IPS-11a (cell line): Measurements from ENCODE around the gene HPCAL1.

ENCODE experiments used
- H3K4me3 ChIP-seq: one replicate; pipeline ENCODE4 v1.5.1; 2013; ENCODE audit warnings: low read depth, low read length, control low read depth

Gene HPCAL1

GRCh38 chr2:10332402-10333246, 29.9 kb downstream of the HPCAL1 start:
- no peak overlapping the region for H3K4me3 ChIP-seq

- no peak overlapping the region for H3K4me3 ChIP-seq
Observed at GRCh38 chr2:10333247-10333613, 30.5 kb downstream of the HPCAL1 start.

DNA sequence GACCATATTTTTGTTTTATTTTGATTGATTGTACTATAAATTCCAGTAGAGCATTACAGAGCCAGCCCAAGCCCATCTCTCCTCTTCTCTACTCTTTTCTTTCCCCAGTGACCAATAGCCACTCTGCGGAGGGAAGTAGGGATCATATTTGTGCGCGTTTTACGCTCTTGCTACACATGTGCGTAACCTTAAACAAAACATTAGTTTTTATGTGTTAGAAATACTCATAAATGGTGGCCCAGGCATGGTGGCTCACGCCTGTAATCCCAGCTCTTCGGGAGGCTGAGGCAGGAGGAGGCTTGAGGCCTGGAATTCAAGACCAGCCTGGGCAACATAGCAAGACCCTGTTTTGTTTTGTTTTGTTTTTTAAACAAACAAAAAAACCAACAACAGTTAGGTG, 31.3 kb downstream of the HPCAL1 start:
- H3K4me3 ChIP-seq, result no peak overlapping the region

- no peak overlapping the region for H3K4me3 ChIP-seq
Observed at GRCh38 chr2:10335046-10335840, 32.5 kb downstream of the HPCAL1 start.

GRCh38 chr2:10336283-10336682, 33.6 kb downstream of the HPCAL1 start:
- no peak overlapping the region for H3K4me3 ChIP-seq

DNA sequence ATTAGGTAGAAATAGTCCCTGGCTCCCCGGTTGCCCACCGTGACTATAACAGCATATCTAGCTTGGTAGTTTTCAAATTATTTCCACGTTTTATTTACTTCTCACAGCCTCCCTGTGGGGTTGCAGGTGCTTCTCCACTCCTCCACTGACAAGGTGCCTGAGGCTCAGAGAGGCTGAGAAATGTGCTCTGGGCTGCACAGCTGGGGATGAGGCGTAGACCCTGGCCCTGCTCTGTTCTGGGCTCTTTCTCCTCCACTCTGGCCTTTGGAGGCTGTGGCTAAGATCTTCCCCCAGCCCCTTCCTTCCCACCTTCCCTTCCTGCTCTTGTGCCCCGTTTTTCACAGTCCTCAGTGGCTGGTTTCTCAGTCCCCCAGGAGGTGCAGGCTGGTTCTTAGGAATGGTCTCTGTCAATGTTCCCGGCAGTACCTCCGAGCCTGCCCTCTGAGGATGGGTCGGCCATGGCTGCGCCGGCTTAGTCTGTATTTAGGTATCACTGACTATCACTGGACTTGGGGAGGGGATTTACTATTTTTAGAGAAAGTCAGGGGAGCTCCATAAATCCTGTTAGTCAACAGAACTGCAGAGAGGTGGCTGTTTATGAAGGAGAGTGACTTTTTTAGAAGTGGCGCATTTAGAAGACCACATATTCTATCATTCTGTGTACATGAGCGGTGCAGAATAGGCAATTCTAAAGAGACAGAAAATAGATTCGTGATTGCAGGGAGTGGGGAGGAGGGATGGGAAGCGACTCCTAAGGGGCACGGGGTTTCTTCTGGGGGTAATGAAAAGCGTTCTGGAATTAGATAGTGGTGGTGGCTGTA, 35.0 kb downstream of the HPCAL1 start:
- H3K4me3 ChIP-seq, result no peak overlapping the region

DNA sequence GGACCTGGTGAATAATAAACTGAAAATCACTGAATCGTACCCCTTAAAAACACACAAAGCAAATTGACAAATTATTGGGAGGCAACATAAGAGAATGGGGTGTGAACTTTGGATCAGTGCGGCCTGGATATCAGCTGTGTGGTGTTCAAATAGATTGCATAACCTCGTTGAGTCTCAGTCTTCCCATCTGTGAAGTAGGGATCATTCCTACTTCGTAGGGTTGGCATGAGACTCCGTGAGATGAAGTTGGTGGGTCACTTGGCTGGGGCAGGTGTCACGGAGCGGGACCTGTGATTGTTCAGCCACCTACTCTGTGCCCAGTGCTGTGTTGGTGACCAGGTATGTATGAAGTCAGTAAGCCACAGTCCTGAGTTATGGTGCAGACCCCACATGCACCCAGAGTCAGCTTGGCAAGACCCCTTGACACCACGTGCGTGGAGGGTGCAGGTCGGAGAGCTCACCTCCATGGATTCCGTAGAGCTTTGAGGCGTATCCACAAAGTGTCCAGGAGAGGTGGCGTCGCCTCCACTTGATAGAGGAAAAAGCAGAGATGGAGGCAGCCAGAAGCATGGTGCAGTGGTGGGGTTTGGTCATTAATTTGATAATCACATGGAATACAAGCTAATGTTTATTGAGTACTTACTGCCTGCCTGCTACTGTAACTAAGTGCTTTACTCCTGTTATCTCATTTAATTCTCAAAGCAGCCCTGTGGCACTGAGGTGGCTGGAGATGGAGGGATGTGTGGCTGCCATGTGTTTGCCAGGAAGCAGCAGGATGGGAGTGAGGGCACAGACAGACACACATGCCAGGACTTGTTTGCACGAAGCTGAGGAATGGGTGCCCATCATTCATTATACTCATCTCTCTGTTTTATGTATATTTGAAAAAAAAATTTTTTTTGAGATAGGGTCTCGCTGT, 35.8 kb downstream of the HPCAL1 start:
- H3K4me3 ChIP-seq, result no peak overlapping the region

DNA sequence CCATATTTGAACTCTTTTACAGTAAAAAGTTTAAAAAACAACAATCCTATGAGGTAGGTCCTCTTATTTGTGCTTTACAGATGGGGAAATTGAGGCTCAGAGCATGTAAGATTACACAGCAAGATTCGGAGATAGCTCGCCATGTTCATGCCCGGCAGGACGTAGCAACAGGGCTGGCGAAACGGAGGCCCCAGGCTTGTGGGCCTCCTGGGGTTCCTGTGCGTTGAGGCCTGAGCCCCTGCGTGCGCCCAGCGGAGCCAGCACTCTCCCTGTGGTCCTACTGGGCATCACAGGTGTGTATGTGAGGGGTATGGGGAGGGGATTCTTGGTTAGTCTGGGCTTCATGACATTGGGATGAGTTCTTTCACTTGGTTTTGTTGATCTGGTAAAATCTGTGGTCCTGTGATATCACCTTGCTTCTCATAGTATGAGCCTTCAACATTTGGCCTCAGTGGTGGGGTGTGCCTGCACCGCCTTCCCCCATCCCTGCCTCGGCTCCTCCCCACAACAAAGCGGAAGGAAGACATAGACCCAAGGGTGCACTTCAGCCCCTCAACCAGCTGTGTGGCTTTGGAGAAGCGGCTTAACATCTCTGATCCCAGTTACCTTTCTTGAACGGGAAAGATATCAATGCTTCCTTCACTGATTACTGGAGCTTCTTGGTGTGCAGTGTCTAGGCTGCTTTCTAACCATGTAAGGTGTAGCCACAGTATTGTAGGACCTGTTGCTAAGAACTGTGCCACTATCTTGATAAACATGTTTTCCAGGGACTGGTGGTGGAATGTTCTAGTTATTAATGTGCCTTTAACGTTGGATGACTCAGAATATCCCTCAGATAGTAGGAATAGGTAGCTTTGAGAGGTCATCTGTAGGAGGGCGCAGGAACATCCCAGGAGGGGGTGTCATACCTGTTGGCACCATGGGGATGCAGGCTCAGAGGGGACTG, 37.2 kb downstream of the HPCAL1 start:
- no peak overlapping the region for H3K4me3 ChIP-seq

DNA sequence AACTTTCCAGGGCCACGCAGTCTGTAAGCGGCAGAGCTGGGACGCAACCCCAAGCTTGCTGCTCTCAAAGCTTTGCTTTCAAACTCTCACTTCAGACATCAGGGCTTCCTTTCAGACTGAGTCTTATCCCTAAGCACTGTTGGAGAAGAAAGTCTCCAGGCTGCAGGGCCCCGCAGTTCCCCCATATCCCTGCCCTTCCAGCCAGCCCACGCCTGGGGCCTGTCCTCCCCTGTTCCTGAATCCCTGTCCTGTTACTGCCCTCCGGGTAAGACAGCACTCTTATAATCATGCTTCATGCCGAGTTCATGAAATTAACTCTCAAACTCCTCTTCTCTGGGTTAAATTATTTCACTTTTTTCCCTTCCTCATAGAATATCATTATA, 37.9 kb downstream of the HPCAL1 start:
- H3K4me3 ChIP-seq, result no peak overlapping the region

- no peak overlapping the region for H3K4me3 ChIP-seq
Observed at GRCh38 chr2:10341193-10341592, 38.5 kb downstream of the HPCAL1 start.

DNA sequence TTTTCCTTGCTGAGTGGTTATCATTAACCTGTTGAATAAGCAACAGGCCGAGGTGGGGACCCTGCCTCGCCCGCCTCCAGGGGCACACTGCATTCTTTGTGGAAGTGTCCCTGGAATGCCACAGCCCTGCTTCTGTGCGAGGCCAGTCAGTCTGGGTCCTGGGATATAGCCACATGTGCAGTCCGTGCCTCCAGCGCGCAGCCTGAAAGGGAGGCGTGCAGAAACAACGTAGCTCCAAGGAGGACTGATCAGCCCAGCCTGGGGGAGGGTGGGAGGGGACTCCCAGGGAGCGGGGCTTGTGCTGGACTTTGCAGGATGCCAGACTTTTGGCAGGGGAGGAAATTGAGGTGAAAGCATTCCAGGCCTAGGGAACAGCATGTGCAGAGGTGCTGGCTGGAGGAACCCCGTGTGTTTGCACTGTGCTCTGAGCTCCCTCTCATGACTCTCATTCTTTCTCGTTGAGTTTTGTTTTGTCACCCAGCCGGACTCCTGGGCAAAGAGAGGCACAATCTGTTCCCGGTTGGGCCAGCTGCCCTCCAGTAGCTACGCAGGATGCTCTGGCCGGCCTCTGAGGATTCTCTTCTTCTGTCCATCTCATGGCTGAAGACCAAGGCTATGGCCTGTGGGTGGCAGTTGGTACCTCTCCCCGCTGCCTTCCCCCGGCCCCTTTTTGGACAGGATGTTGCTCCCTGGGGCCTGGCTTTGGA, 39.7 kb downstream of the HPCAL1 start:
- H3K4me3 ChIP-seq, result no peak overlapping the region

DNA sequence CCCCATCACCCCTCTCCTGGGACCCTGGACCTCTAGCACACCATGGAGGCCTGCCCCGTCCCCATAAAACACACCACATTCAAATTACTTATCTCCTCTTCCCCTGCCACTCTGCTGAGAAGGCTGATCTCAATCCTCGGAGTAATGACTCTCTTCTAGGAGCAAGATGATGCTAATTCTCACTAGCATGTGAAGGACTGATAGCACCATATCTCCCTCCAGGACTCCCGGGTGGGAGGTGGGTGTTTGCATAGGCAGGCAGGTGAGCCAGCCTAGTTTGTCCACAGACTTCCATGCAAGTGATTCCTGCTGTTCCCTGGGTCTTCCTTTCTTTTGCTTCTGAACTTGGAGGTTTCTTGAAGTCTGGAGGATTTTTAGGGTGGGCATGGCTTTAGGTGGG, 40.5 kb downstream of the HPCAL1 start:
- H3K4me3 ChIP-seq, result no peak overlapping the region

- no peak overlapping the region for H3K4me3 ChIP-seq
Observed at GRCh38 chr2:10343658-10344057, 41.0 kb downstream of the HPCAL1 start.

GRCh38 chr2:10344105-10345066, 41.7 kb downstream of the HPCAL1 start:
- no peak overlapping the region for H3K4me3 ChIP-seq

DNA sequence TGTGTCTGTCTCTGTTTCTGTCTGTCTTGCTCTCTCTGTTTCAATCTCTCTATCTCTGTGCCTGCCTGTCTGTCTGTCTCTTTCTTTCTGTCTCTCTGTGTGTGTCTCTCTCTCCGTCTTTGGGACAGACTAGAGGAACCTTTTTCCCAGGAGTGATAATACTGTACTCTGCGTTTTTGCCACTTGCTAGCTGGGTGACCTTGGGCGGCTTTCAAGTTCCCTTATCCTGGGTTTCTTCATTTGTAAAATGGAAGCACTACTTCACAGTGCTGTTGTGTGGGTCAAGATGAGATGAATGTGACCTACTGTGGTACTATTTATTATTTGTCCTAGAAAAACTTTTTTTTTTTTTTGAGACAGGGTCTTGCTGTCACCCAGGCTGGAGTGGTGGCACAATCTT, 42.4 kb downstream of the HPCAL1 start:
- no peak overlapping the region for H3K4me3 ChIP-seq

DNA sequence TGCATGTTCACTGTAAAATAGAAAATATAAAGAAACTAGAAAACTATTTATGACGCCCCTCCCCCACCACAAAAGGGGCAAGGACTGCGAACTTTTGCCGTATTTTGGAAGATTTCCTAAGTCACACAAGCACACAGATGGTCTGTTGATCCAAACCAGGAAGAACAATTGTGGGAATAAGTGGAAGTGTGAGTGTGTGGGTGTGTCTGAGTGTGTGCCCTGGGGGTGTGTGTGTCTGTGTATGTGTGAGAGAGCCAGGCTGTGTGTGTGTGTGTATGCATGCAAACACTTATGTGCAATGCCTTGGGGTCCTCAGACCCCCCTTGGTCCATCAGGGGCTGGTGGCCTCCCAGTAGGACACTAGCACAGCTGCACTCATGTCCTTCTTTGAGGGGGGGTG, 43.1 kb downstream of the HPCAL1 start:
- H3K4me3 ChIP-seq, result no peak overlapping the region

DNA sequence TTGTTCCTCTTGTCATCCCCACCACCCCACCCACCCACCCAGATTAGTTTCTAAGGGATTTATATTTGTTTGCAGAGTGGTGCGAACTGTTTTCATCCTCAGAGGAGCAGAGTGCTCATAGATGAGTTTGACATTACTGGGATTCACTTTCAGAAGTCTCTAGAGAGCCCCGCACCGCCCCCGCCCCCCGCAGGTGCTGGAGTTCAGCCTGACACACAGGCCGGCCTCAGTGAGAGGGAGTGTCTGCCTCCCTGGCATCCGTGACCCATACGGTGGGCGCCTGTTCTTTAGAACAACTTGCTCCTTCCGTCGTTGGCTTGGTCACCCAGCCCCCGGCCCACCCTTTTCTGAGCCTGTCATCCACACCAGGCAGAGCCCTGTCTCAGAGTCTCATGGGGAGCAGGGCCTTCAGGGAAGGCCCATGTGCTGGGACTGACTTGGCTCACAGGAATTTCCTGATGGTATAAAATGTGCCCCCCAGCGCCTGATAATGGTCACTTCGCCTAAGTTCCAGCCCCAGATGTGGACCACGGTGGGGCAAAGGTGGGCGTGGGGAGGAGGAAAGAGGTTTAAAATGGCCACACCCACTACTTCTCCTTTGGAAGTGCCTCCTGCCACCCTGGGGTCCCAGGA, 44.3 kb downstream of the HPCAL1 start:
- H3K4me3 ChIP-seq, result no peak overlapping the region
